ENCODE measurements around the gene BRPF1. TPM values are rescaled to one million over a fixed set of nuclear protein-coding genes. Genes with fewer than 3 reads are reported as not detected.

BRPF1 gene
- total RNA-seq, 3 donors from 2014 or later = 14.7 to 19.7 (median 19.3) TPM

DNA sequence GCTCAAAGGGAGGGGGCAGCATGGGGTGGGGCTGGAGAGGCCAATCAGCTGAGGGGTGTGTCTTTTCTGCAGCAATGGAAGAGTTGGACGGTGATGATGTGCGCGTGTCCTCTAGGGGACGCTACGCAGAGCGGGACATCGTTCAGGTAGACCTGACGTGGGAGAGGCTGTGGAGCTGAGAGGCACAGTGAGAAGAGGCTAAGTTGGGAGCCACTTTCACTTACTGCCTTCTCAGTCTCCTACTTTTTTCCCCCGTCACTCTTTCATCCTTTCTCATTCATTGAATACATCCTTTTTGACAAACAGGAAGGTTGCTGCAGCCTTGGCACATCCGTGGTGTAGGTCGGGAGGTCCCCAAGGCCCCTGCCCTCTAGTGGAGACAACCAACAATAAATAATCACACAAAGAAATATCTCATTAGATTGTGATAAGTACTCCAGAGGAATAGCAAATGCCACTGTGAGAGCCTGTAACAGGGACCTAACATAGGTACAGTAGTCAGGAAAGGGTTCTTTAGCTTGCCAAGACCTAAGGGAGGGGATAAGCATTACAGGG is 4.4 kb upstream of the BRPF1 start:
- intact Hi-C loops (cut with DNase I; ENCODE audit: low total_unique reads) = no loop called here
- no peak for TF ChIP-seq POLR2A (IDR thresholded peaks at IDR 0.05)
- no peak for TF ChIP-seq CTCF (IDR thresholded peaks at IDR 0.05)
- no peak for TF ChIP-seq POLR2AphosphoS5 (IDR thresholded peaks at IDR 0.05)
- H3K4me1 ChIP-seq = no peaks in the 10 kb centered on the region

DNA sequence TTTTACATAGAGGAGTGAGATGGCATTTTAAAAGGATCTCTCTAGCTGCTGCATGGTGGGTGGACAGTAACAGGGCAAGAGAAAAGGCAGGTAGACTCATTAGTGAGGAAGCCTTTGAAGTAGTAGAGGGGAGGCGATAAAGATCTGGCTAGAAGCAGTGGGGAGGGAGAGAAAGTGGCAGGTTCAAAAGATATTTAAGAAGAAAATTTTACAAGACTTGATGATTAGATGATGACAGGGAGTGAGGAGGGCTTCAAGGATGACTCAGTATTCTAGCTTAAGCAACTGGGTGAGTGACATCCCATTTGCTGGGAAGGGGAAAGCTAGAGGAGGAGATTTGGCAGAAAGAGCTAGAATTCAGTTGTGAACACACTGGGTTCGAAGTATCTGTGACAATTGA is 3.8 kb upstream of the BRPF1 start:
- no peak overlapping the region for H3K4me3 ChIP-seq
- intact Hi-C loops (cut with DNase I; ENCODE audit: low total_unique reads) = no loop called here
- H3K27me3 ChIP-seq = no peaks in the 10 kb centered on the region
- DNase-seq (ENCODE audit: low spot score in 2 of 2) = no peak
- H3K36me3 ChIP-seq = no peaks in the 10 kb centered on the region
- peaks cover 2 to 6% of the 10 kb centered on the region in 2 donors for H3K4me1 ChIP-seq
- H3K9me3 ChIP-seq = no peaks in the 10 kb centered on the region
- H3K27ac ChIP-seq = no peak overlapping the region
- TF ChIP-seq POLR2AphosphoS5 (IDR thresholded peaks at IDR 0.05) = no peak
- TF ChIP-seq POLR2A (IDR thresholded peaks at IDR 0.05) = no peak
- no peak for TF ChIP-seq CTCF (IDR thresholded peaks at IDR 0.05)

More for the DNA sequence above, 4.4 kb upstream of the BRPF1 start:
- no peak overlapping the region for H3K4me3 ChIP-seq
- H3K27me3 ChIP-seq = no peaks in the 10 kb centered on the region
- no peak overlapping the region for H3K27ac ChIP-seq
- DNase-seq (ENCODE audit: low spot score in 2 of 2) = no peak
- no peaks in the 10 kb centered on the region for H3K9me3 ChIP-seq
- no peaks in the 10 kb centered on the region for H3K36me3 ChIP-seq

- H3K4me3 ChIP-seq = no peak overlapping the region
- no peaks in the 10 kb centered on the region for H3K9me3 ChIP-seq
- H3K27ac ChIP-seq = peak overlapping the region in 1 of 2 donors; percentile 12
- H3K27me3 ChIP-seq = no peaks in the 10 kb centered on the region
- intact Hi-C loops (cut with DNase I; ENCODE audit: low total_unique reads) = no loop called here
- H3K36me3 ChIP-seq = no peaks in the 10 kb centered on the region
- DNase-seq (ENCODE audit: low spot score in 2 of 2) = no peak
- TF ChIP-seq CTCF (IDR thresholded peaks at IDR 0.05) (no peak), POLR2A (IDR thresholded peaks at IDR 0.05) (no peak), POLR2AphosphoS5 (IDR thresholded peaks at IDR 0.05) (no peak)
- H3K4me1 ChIP-seq = peaks cover 8 to 20% of the 10 kb centered on the region in 2 donors
Measured at GRCh38 chr3:9729419-9729818, 2.1 kb upstream of the BRPF1 start.

DNA sequence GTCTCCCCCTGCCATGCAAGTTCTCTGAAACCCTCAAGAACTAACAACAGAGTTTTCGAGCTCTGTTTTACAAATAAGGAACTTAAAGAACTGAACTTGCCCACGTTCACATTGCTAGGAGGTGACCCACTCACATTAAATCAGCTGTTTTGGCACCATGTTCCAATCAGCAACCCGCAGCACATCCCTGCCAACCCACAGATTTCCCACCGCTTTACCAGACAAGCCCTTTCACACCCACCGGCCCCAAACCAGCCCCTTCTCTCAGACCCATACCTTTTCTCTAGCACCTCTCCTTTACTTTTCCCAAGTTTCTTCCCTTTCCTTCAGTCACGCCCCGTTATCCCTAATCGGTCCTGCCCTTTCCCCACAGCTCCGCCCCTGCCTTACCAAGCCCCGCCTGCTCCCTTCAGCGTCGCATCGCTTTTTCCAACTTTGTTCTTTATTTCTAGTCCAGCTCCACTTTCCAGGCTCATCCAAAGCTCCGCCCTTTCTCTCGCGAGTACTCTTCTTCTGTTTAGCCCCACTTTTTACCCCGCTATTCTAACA is 804 bp upstream of the BRPF1 start:
- Histone ChIP-seq H3K36me3 (no peaks in the 10 kb centered on the region), H3K4me3 (peak overlapping the region; percentile 74 to 100 (median 99)), H3K4me1 (peaks cover 8 to 20% of the 10 kb centered on the region in 2 donors), H3K27ac (peak overlapping the region; percentile 97 to 98), H3K9me3 (no peaks in the 10 kb centered on the region), H3K27me3 (no peaks in the 10 kb centered on the region)
- no peak for DNase-seq (ENCODE audit: low spot score in 2 of 2)
- intact Hi-C loops (cut with DNase I; ENCODE audit: low total_unique reads) = no loop called here
- TF ChIP-seq POLR2A (IDR thresholded peaks at IDR 0.05) (no peak), CTCF (IDR thresholded peaks at IDR 0.05) (no peak), POLR2AphosphoS5 (IDR thresholded peaks at IDR 0.05) (no peak)

- Histone ChIP-seq H3K4me3 (peak overlapping the region; percentile 74 to 100 (median 99)), H3K27ac (peak overlapping the region; percentile 97 to 98), H3K4me1 (peaks cover 8 to 20% of the 10 kb centered on the region in 2 donors), H3K27me3 (no peaks in the 10 kb centered on the region), H3K36me3 (no peaks in the 10 kb centered on the region), H3K9me3 (no peaks in the 10 kb centered on the region)
- intact Hi-C loops (cut with DNase I; ENCODE audit: low total_unique reads) = no loop called here
- TF ChIP-seq CTCF (IDR thresholded peaks at IDR 0.05) (no peak), POLR2A (IDR thresholded peaks at IDR 0.05) (no peak), POLR2AphosphoS5 (IDR thresholded peaks at IDR 0.05) (no peak)
- no peak for DNase-seq (ENCODE audit: low spot score in 2 of 2)
Measured at GRCh38 chr3:9732080-9732739, 675 bp downstream of the BRPF1 start.
